ENCODE data around the gene PPP6R3.

PPP6R3 gene

GRCh38 chr11:68570691-68571090 is 110.1 kb downstream of the PPP6R3 start:
- Histone ChIP-seq H3K4me3 (ENCODE audit: low read depth, low read length) (no peak overlapping the region), H2AFZ (no peak overlapping the region), H3K36me3 (ENCODE audit: control insufficient read depth, insufficient read depth, low read length) (no peaks in the 10 kb centered on the region), H3K27me3 (ENCODE audit: control insufficient read depth, insufficient read depth, low read length) (no peaks in the 10 kb centered on the region), H3K4me1 (peaks cover 5% of the 10 kb centered on the region), H3K9ac (no peak overlapping the region), H3K9me3 (ENCODE audit: control insufficient read depth, low read length) (no peaks in the 10 kb centered on the region), H3K27ac (no peak overlapping the region), H3K4me2 (ENCODE audit: low read length) (no peak overlapping the region), H3K79me2 (peaks cover 5% of the 10 kb centered on the region)
- no peak for TF ChIP-seq CTCF (IDR thresholded peaks at IDR 0.05)

- H3K4me1 ChIP-seq, result peaks cover 5% of the 10 kb centered on the region
- no peak for TF ChIP-seq CTCF (IDR thresholded peaks at IDR 0.05)
- no peak overlapping the region for H3K27ac ChIP-seq
- H2AFZ ChIP-seq, result no peak overlapping the region
- no peak overlapping the region for H3K9ac ChIP-seq
- H3K9me3 ChIP-seq (ENCODE audit: control insufficient read depth, low read length), result no peaks in the 10 kb centered on the region
- H3K36me3 ChIP-seq (ENCODE audit: control insufficient read depth, insufficient read depth, low read length), result no peaks in the 10 kb centered on the region
- H3K4me2 ChIP-seq (ENCODE audit: low read length), result no peak overlapping the region
- H3K4me3 ChIP-seq (ENCODE audit: low read depth, low read length), result no peak overlapping the region
- no peaks in the 10 kb centered on the region for H3K27me3 ChIP-seq (ENCODE audit: control insufficient read depth, insufficient read depth, low read length)
- peaks cover 10% of the 10 kb centered on the region for H3K79me2 ChIP-seq
Measured at GRCh38 chr11:68574308-68574707, 113.8 kb downstream of the PPP6R3 start.

GRCh38 chr11:68575025-68575665 is 114.6 kb downstream of the PPP6R3 start:
- Histone ChIP-seq H3K79me2 (peaks cover 10% of the 10 kb centered on the region), H3K27me3 (ENCODE audit: control insufficient read depth, insufficient read depth, low read length) (no peaks in the 10 kb centered on the region), H3K9ac (no peak overlapping the region), H2AFZ (no peak overlapping the region), H3K36me3 (ENCODE audit: control insufficient read depth, insufficient read depth, low read length) (no peaks in the 10 kb centered on the region), H3K4me2 (ENCODE audit: low read length) (no peak overlapping the region), H3K9me3 (ENCODE audit: control insufficient read depth, low read length) (no peaks in the 10 kb centered on the region), H3K27ac (no peak overlapping the region), H3K4me1 (peaks cover 5% of the 10 kb centered on the region), H3K4me3 (ENCODE audit: low read depth, low read length) (no peak overlapping the region)
- TF ChIP-seq CTCF (IDR thresholded peaks at IDR 0.05), result no peak

- Histone ChIP-seq H2AFZ (no peak overlapping the region), H3K4me3 (ENCODE audit: low read depth, low read length) (no peak overlapping the region), H3K4me1 (peaks cover 12% of the 10 kb centered on the region), H3K36me3 (ENCODE audit: control insufficient read depth, insufficient read depth, low read length) (no peaks in the 10 kb centered on the region), H3K9me3 (ENCODE audit: control insufficient read depth, low read length) (no peaks in the 10 kb centered on the region), H3K4me2 (ENCODE audit: low read length) (no peak overlapping the region), H3K9ac (no peak overlapping the region), H3K27ac (no peak overlapping the region), H3K27me3 (ENCODE audit: control insufficient read depth, insufficient read depth, low read length) (no peaks in the 10 kb centered on the region), H3K79me2 (peaks cover 5% of the 10 kb centered on the region)
- no peak for TF ChIP-seq CTCF (IDR thresholded peaks at IDR 0.05)
Measured at GRCh38 chr11:68579455-68579854, 118.9 kb downstream of the PPP6R3 start.

GRCh38 chr11:68581439-68581838 is 120.9 kb downstream of the PPP6R3 start:
- no peak for TF ChIP-seq CTCF (IDR thresholded peaks at IDR 0.05)
- Histone ChIP-seq H3K9ac (no peak overlapping the region), H3K36me3 (ENCODE audit: control insufficient read depth, insufficient read depth, low read length) (no peaks in the 10 kb centered on the region)

More at GRCh38 chr11:68581439-68581838, 120.9 kb downstream of the PPP6R3 start:
- no peak overlapping the region for H2AFZ ChIP-seq
- no peaks in the 10 kb centered on the region for H3K27me3 ChIP-seq (ENCODE audit: control insufficient read depth, insufficient read depth, low read length)
- H3K9me3 ChIP-seq (ENCODE audit: control insufficient read depth, low read length), result no peaks in the 10 kb centered on the region
- H3K4me1 ChIP-seq, result peaks cover 14% of the 10 kb centered on the region
- no peak overlapping the region for H3K4me2 ChIP-seq (ENCODE audit: low read length)
- no peak overlapping the region for H3K4me3 ChIP-seq (ENCODE audit: low read depth, low read length)
- H3K79me2 ChIP-seq, result peaks cover 5% of the 10 kb centered on the region
- no peak overlapping the region for H3K27ac ChIP-seq
